Measurements from ENCODE around the gene CCNL2. TPM values are rescaled to one million over a fixed set of nuclear protein-coding genes. Genes with fewer than 3 reads are reported as not detected.

The CCNL2 gene
- total RNA-seq, 3 donors from 2014 or later: 123 to 172 (median 151) TPM

- ATAC-seq (no peak), DNase-seq (no peak)
- Histone ChIP-seq H3K4me3 (no peak overlapping the region), H3K36me3 (ENCODE audit: low read depth) (no peaks in the 10 kb centered on the region), H3K9me3 (no peaks in the 10 kb centered on the region), H3K4me1 (ENCODE audit: low read depth) (peaks cover 33% of the 10 kb centered on the region)
- no peak for TF ChIP-seq CTCF (IDR thresholded peaks at IDR 0.05)
- intact Hi-C loops (cut with DNase I, micrococcal nuclease): no loop called here
These were observed 40.6 kb upstream of the CCNL2 start for GRCh38 chr1:1439546-1440261.

- no peak for TF ChIP-seq CTCF (IDR thresholded peaks at IDR 0.05)
- H3K4me1 ChIP-seq (ENCODE audit: low read depth): peaks cover 42% of the 10 kb centered on the region
- no peaks in the 10 kb centered on the region for H3K9me3 ChIP-seq
- intact Hi-C loops (cut with DNase I, micrococcal nuclease): no loop called here
- no peak overlapping the region for H3K4me3 ChIP-seq
- ATAC-seq (no peak), DNase-seq (no peak)
- no peaks in the 10 kb centered on the region for H3K36me3 ChIP-seq (ENCODE audit: low read depth)
These were observed 39.6 kb upstream of the CCNL2 start for GRCh38 chr1:1438531-1439381.

- no peak overlapping the region for H3K4me3 ChIP-seq
- DNase-seq: peak; percentile 75 to 80 (median 78)
- peaks cover 49% of the 10 kb centered on the region for H3K4me1 ChIP-seq (ENCODE audit: low read depth)
- peak; percentile 59 for ATAC-seq
- no peaks in the 10 kb centered on the region for H3K36me3 ChIP-seq (ENCODE audit: low read depth)
- H3K9me3 ChIP-seq: no peaks in the 10 kb centered on the region
- no peak for TF ChIP-seq CTCF (IDR thresholded peaks at IDR 0.05)
- intact Hi-C loops (cut with DNase I, micrococcal nuclease): no loop called here
These were observed 38.8 kb upstream of the CCNL2 start for GRCh38 chr1:1437904-1438376.

GRCh38 chr1:1437033-1437903 is 38.1 kb upstream of the CCNL2 start:
- no peak for DNase-seq
- H3K4me3 ChIP-seq: no peak overlapping the region
- H3K4me1 ChIP-seq (ENCODE audit: low read depth): peaks cover 56% of the 10 kb centered on the region
- no peaks in the 10 kb centered on the region for H3K36me3 ChIP-seq (ENCODE audit: low read depth)
- intact Hi-C loops (cut with DNase I, micrococcal nuclease): no loop called here
- no peak for TF ChIP-seq CTCF (IDR thresholded peaks at IDR 0.05)
- ATAC-seq: no peak
- no peaks in the 10 kb centered on the region for H3K9me3 ChIP-seq

- H3K9me3 ChIP-seq: no peaks in the 10 kb centered on the region
- intact Hi-C loops (cut with DNase I, micrococcal nuclease): no loop called here
- H3K4me1 ChIP-seq (ENCODE audit: low read depth): peaks cover 62% of the 10 kb centered on the region
- ATAC-seq (no peak), DNase-seq (no peak)
- no peak for TF ChIP-seq CTCF (IDR thresholded peaks at IDR 0.05)
- H3K36me3 ChIP-seq (ENCODE audit: low read depth): no peaks in the 10 kb centered on the region
- no peak overlapping the region for H3K4me3 ChIP-seq
These were observed 37.5 kb upstream of the CCNL2 start for GRCh38 chr1:1436630-1437032.

Measured in mucosa of descending colon (tissue), 3 donors.